ENCODE results near the gene TRIM60.
"Not testable (repeated sequence)": the region's sequence is repeated elsewhere in the genome, so short reads cannot be mapped to it uniquely, and the experiment has no call there.

Gene TRIM60

GRCh38 chr4:165031436-165032211, at the start of gene TRIM60:
Gene TRIM60, plus strand, starts transcription at chr4:165031999. Its CDS starts 8,074 bp downstream, at chr4:165040073.
- DNase-seq (ENCODE audit: extremely low read depth in 1 of 2, low read depth in 1 of 2), result no peak

GRCh38 chr4:164989471-164989870, 42.3 kb upstream of the TRIM60 start:
- no peak for DNase-seq (ENCODE audit: extremely low read depth in 1 of 2, low read depth in 1 of 2)

- DNase-seq (ENCODE audit: extremely low read depth in 1 of 2, low read depth in 1 of 2), result not testable (repeated sequence)
These were observed 41.0 kb upstream of the TRIM60 start for GRCh38 chr4:164990786-164991185.

- DNase-seq (ENCODE audit: extremely low read depth in 1 of 2, low read depth in 1 of 2), result not testable (repeated sequence)
These were observed 35.7 kb upstream of the TRIM60 start for GRCh38 chr4:164996123-164996522.

- DNase-seq (ENCODE audit: extremely low read depth in 1 of 2, low read depth in 1 of 2), result no peak
These were observed 34.5 kb upstream of the TRIM60 start for GRCh38 chr4:164997324-164997723.

- DNase-seq (ENCODE audit: extremely low read depth in 1 of 2, low read depth in 1 of 2), result no peak
These were observed 33.9 kb upstream of the TRIM60 start for GRCh38 chr4:164997941-164998340.

- not testable (repeated sequence) for DNase-seq (ENCODE audit: extremely low read depth in 1 of 2, low read depth in 1 of 2)
These were observed 33.2 kb upstream of the TRIM60 start for GRCh38 chr4:164998526-164999080.

- DNase-seq (ENCODE audit: extremely low read depth in 1 of 2, low read depth in 1 of 2), result not testable (repeated sequence)
These were observed 29.8 kb upstream of the TRIM60 start for GRCh38 chr4:165001957-165002356.

GRCh38 chr4:165005352-165005925, 26.4 kb upstream of the TRIM60 start:
- DNase-seq (ENCODE audit: extremely low read depth in 1 of 2, low read depth in 1 of 2), result no peak

GRCh38 chr4:165006456-165006855, 25.3 kb upstream of the TRIM60 start:
- DNase-seq (ENCODE audit: extremely low read depth in 1 of 2, low read depth in 1 of 2), result no peak

- no peak for DNase-seq (ENCODE audit: extremely low read depth in 1 of 2, low read depth in 1 of 2)
These were observed 24.9 kb upstream of the TRIM60 start for GRCh38 chr4:165006886-165007285.

- no peak for DNase-seq (ENCODE audit: extremely low read depth in 1 of 2, low read depth in 1 of 2)
These were observed 22.1 kb upstream of the TRIM60 start for GRCh38 chr4:165009493-165010227.

- DNase-seq (ENCODE audit: extremely low read depth in 1 of 2, low read depth in 1 of 2), result no peak
These were observed 21.3 kb upstream of the TRIM60 start for GRCh38 chr4:165010487-165010886.

- DNase-seq (ENCODE audit: extremely low read depth in 1 of 2, low read depth in 1 of 2), result no peak
These were observed 20.8 kb upstream of the TRIM60 start for GRCh38 chr4:165010991-165011390.

- DNase-seq (ENCODE audit: extremely low read depth in 1 of 2, low read depth in 1 of 2), result no peak
These were observed 20.4 kb upstream of the TRIM60 start for GRCh38 chr4:165011403-165011802.

- no peak for DNase-seq (ENCODE audit: extremely low read depth in 1 of 2, low read depth in 1 of 2)
These were observed 18.1 kb upstream of the TRIM60 start for GRCh38 chr4:165013691-165014090.

- no peak for DNase-seq (ENCODE audit: extremely low read depth in 1 of 2, low read depth in 1 of 2)
These were observed 14.8 kb upstream of the TRIM60 start for GRCh38 chr4:165016971-165017370.

- DNase-seq (ENCODE audit: extremely low read depth in 1 of 2, low read depth in 1 of 2), result not testable (repeated sequence)
These were observed 11.8 kb upstream of the TRIM60 start for GRCh38 chr4:165019995-165020394.

GRCh38 chr4:165025782-165026181, 6.0 kb upstream of the TRIM60 start:
- DNase-seq (ENCODE audit: extremely low read depth in 1 of 2, low read depth in 1 of 2), result not testable (repeated sequence)

GRCh38 chr4:165027762-165028402, 3.9 kb upstream of the TRIM60 start:
- DNase-seq (ENCODE audit: extremely low read depth in 1 of 2, low read depth in 1 of 2), result no peak

- no peak for DNase-seq (ENCODE audit: extremely low read depth in 1 of 2, low read depth in 1 of 2)
These were observed 16.4 kb downstream of the TRIM60 start for GRCh38 chr4:165048170-165048569.

All from activated CD8-positive, alpha-beta memory T cell treated with anti-CD3 and anti-CD28 coated beads for 1 hour (primary cell).